Activated naive CD4-positive, alpha-beta T cell treated with anti-CD3 and anti-CD28 coated beads, Interleukin-2, amount 50 U/mL, for 72 hours (primary cell): ENCODE measurements around the gene KHK. TPM values are rescaled to one million over a fixed set of nuclear protein-coding genes. Genes with fewer than 3 reads are reported as not detected.
"Not testable (repeated sequence)": the region's sequence is repeated elsewhere in the genome, so short reads cannot be mapped to it uniquely, and the experiment has no call there.

ENCODE experiments used
- ATAC-seq, 2 donors: fragments of 150-1000 bp; cut with Tn5 transposase; 2 replicates each; pipeline ENCODE4 v1.10.0; 2021; ENCODE audit warnings: mild to moderate bottlenecking in 2 of 2, moderate library complexity in 2 of 2
- DNase-seq, 2 donors: peaks; one replicate each; pipeline ENCODE4 v3.0.0; 2021 to 2022; ENCODE audit warnings: low spot score in 2 of 2
- H3K27ac Mint-ChIP-seq, 2 donors: one replicate each; pipeline ENCODE4 v1.8.0; 2022; ENCODE audit warnings: mild to moderate bottlenecking in 2 of 2, mixed read lengths in 2 of 2
- H3K36me3 Mint-ChIP-seq, 2 donors: one replicate each; pipeline ENCODE4 v1.8.0; 2022; ENCODE audit warnings: mixed read lengths in 2 of 2
- H3K9me3 Mint-ChIP-seq, 2 donors: one replicate each; pipeline ENCODE4 v1.8.0; 2022; ENCODE audit warnings: mixed read lengths in 2 of 2
- total RNA-seq, 2 donors: library from RNA; stranded (reverse); gene quantifications; one replicate each; pipeline ENCODE4 v1.2.3, GENCODE V29; 2022

Gene KHK
- total RNA-seq, 2 donors from 2014 or later: 10.6 to 16.3 TPM

- peak overlapping the region in 1 of 2 donors; percentile 22 for H3K27ac Mint-ChIP-seq
- no peak for DNase-seq
- H3K36me3 Mint-ChIP-seq: no peaks in the 10 kb centered on the region
- no peaks in the 10 kb centered on the region for H3K9me3 Mint-ChIP-seq
- ATAC-seq: no peak
Observed at GRCh38 chr2:27100036-27100435, 13.5 kb downstream of the KHK start.

- Mint-ChIP-seq H3K36me3 (no peaks in the 10 kb centered on the region), H3K27ac (peak overlapping the region in 1 of 2 donors; percentile 33), H3K9me3 (no peaks in the 10 kb centered on the region)
- DNase-seq (no peak), ATAC-seq (no peak)
Observed at GRCh38 chr2:27102329-27102728, 15.8 kb downstream of the KHK start.

- Mint-ChIP-seq H3K36me3 (no peaks in the 10 kb centered on the region), H3K27ac (no peak overlapping the region), H3K9me3 (no peaks in the 10 kb centered on the region)
- no peak for DNase-seq
- ATAC-seq: no peak
Observed at GRCh38 chr2:27105981-27106380, 19.4 kb downstream of the KHK start.

- ATAC-seq (no peak), DNase-seq (no peak)
- no peak overlapping the region for H3K27ac Mint-ChIP-seq
- no peaks in the 10 kb centered on the region for H3K9me3 Mint-ChIP-seq
- no peaks in the 10 kb centered on the region for H3K36me3 Mint-ChIP-seq
Observed at GRCh38 chr2:27108221-27108620, 21.6 kb downstream of the KHK start.

- H3K36me3 Mint-ChIP-seq: no peaks in the 10 kb centered on the region
- ATAC-seq (no peak), DNase-seq (no peak)
- no peaks in the 10 kb centered on the region for H3K9me3 Mint-ChIP-seq
- no peak overlapping the region for H3K27ac Mint-ChIP-seq
Observed at GRCh38 chr2:27109083-27109482, 22.5 kb downstream of the KHK start.

GRCh38 chr2:27110603-27111352 is 24.2 kb downstream of the KHK start:
- H3K9me3 Mint-ChIP-seq, DNase-seq, ATAC-seq, H3K36me3 Mint-ChIP-seq, H3K27ac Mint-ChIP-seq: not testable (repeated sequence)

GRCh38 chr2:27111392-27112078 is 25.0 kb downstream of the KHK start:
- not testable (repeated sequence) for H3K9me3 Mint-ChIP-seq, ATAC-seq, H3K27ac Mint-ChIP-seq, H3K36me3 Mint-ChIP-seq, DNase-seq

- no peaks in the 10 kb centered on the region for H3K9me3 Mint-ChIP-seq
- no peak overlapping the region for H3K27ac Mint-ChIP-seq
- DNase-seq: no peak
- no peak for ATAC-seq
- H3K36me3 Mint-ChIP-seq: peaks cover 6% of the 10 kb centered on the region in 2 donors
Observed at GRCh38 chr2:27115519-27115918, 28.9 kb downstream of the KHK start.

GRCh38 chr2:27117995-27118524 is 31.5 kb downstream of the KHK start:
- ATAC-seq: no peak
- H3K36me3 Mint-ChIP-seq: peaks cover 6% of the 10 kb centered on the region in 2 donors
- no peak for DNase-seq
- H3K27ac Mint-ChIP-seq: no peak overlapping the region
- no peaks in the 10 kb centered on the region for H3K9me3 Mint-ChIP-seq

- ATAC-seq: peak in 1 of 2 donors; percentile 47
- no peaks in the 10 kb centered on the region for H3K9me3 Mint-ChIP-seq
- peaks cover 6% of the 10 kb centered on the region in 2 donors for H3K36me3 Mint-ChIP-seq
- DNase-seq: peak in 1 of 2 donors; percentile 19
- no peak within 1 kb of the TSS for H3K27ac Mint-ChIP-seq
Observed at GRCh38 chr2:27118525-27119329, 32.2 kb downstream of the KHK start, which contains the start of gene CGREF1. Gene CGREF1, minus strand, starts transcription at chr2:27119128. Its CDS starts 14,762 bp downstream, at chr2:27104366.

GRCh38 chr2:27119330-27119670 is 32.7 kb downstream of the KHK start:
- not testable (repeated sequence) for H3K36me3 Mint-ChIP-seq, H3K27ac Mint-ChIP-seq, DNase-seq, H3K9me3 Mint-ChIP-seq, ATAC-seq

GRCh38 chr2:27121906-27122305 is 35.3 kb downstream of the KHK start:
- ATAC-seq: no peak
- H3K36me3 Mint-ChIP-seq: peaks cover 6% of the 10 kb centered on the region in 2 donors
- no peak for DNase-seq
- H3K27ac Mint-ChIP-seq: no peak overlapping the region
- no peaks in the 10 kb centered on the region for H3K9me3 Mint-ChIP-seq

- Mint-ChIP-seq H3K27ac (peak overlapping the region in 1 of 2 donors; percentile 35), H3K36me3 (peaks cover 4 to 6% of the 10 kb centered on the region in 2 donors), H3K9me3 (no peaks in the 10 kb centered on the region)
- ATAC-seq (no peak), DNase-seq (no peak)
Observed at GRCh38 chr2:27122791-27123190, 36.2 kb downstream of the KHK start.

- DNase-seq (peak in 1 of 2 donors; percentile 67), ATAC-seq (peak; percentile 86 to 87)
- no peaks in the 10 kb centered on the region for H3K9me3 Mint-ChIP-seq
- peak within 1 kb of the TSS; percentile 30 to 51 for H3K27ac Mint-ChIP-seq
- H3K36me3 Mint-ChIP-seq: peaks cover 0 to 6% of the 10 kb centered on the region in 2 donors
Observed at GRCh38 chr2:27123302-27124150, 37.0 kb downstream of the KHK start, which contains the start of gene ABHD1. Gene ABHD1, plus strand, starts transcription at chr2:27123815. Its CDS starts 134 bp downstream, at chr2:27123949.

GRCh38 chr2:27125104-27125503 is 38.5 kb downstream of the KHK start:
- no peak overlapping the region for H3K27ac Mint-ChIP-seq
- ATAC-seq (no peak), DNase-seq (no peak)
- H3K36me3 Mint-ChIP-seq: no peaks in the 10 kb centered on the region
- H3K9me3 Mint-ChIP-seq: no peaks in the 10 kb centered on the region

- H3K27ac Mint-ChIP-seq: no peak overlapping the region
- ATAC-seq (no peak), DNase-seq (no peak)
- no peaks in the 10 kb centered on the region for H3K9me3 Mint-ChIP-seq
- H3K36me3 Mint-ChIP-seq: no peaks in the 10 kb centered on the region
Observed at GRCh38 chr2:27126252-27126710, 39.7 kb downstream of the KHK start.
